Uterus (tissue), 2 donors: ENCODE results near the gene EFHC2.

Experiments used
- POLR2A ChIP-seq, 2 donors: fragments of 450-650 bp; IDR thresholded peaks; one replicate each; pipeline ENCODE4 v1.6.1; 2016; ENCODE audit warnings: antibody characterized with exemption in 2 of 2, mild to moderate bottlenecking in 1 of 2, moderate library complexity in 1 of 2
- TF ChIP-seq, protein P1 (sequence below), 4 experiments: fragments of 200-600 bp in 2 of 4; fragments of 450-650 bp in 2 of 4; sonication (generic) in 2 of 4; IDR thresholded peaks; one replicate each; pipeline ENCODE4 v1.5.1; 2016 to 2019; ENCODE audit warnings: antibody characterized with exemption in 4 of 4, mild to moderate bottlenecking in 2 of 4, moderate library complexity in 1 of 4

DNA sequence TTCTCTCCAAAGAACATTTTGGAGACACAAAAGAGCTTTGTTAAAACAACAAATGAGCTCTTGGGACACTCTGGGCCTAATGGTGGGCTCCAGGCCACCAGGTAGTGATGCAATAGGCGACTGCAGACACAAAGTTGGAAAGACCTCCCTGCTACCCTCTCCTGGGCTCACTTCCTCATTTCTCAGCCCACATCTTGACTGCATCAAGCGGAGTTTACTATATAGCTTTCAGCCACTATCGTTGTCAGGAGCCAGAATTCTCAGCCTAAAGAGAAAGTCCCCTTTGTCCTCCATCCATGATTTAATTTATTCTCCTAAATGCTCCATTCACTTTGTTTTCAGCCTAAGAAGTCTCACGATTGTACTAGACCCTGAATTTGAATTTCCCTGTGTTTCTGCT, 114.9 kb downstream of the EFHC2 start:
- TF ChIP-seq POLR2A (IDR thresholded peaks at IDR 0.05), result no peak
- TF ChIP-seq, protein P1, sequence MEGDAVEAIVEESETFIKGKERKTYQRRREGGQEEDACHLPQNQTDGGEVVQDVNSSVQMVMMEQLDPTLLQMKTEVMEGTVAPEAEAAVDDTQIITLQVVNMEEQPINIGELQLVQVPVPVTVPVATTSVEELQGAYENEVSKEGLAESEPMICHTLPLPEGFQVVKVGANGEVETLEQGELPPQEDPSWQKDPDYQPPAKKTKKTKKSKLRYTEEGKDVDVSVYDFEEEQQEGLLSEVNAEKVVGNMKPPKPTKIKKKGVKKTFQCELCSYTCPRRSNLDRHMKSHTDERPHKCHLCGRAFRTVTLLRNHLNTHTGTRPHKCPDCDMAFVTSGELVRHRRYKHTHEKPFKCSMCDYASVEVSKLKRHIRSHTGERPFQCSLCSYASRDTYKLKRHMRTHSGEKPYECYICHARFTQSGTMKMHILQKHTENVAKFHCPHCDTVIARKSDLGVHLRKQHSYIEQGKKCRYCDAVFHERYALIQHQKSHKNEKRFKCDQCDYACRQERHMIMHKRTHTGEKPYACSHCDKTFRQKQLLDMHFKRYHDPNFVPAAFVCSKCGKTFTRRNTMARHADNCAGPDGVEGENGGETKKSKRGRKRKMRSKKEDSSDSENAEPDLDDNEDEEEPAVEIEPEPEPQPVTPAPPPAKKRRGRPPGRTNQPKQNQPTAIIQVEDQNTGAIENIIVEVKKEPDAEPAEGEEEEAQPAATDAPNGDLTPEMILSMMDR (IDR thresholded peaks at IDR 0.05), result no peak
